ENCODE data around the gene PLCH1.

The PLCH1 gene

DNA sequence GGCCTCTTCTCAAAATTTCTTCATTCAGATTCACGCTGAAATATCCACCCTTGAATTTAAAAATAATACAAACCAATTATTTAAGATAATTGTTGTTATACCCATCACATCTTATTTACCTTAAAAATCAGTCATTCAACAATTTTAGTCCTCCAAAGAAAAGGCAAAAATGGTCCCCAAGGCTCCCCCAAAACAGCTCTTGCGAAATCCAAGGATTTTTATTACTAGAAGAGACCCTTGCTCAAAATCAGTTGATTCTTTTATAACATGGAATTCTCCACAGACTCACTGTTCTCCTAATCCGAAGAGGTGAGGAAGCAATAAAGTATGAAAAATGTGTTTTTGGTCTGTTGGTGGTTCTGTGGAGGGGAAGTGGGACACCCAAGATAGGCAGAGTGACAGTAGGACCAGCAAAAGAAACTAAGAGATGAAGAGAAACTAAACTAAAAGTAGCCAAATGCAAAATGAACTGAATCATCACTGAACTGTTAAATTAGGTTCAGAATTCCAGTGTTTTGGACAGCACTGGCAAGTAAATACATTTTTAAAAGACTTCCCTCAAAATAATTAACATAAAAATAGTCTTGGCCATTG is 19.1 kb upstream of the PLCH1 start:
- Histone ChIP-seq H3K36me3 (no peaks in the 10 kb centered on the region), H3K4me1 (no peaks in the 10 kb centered on the region), H3K4me3 (ENCODE audit: low read depth, low read length) (no peak overlapping the region), H3K9me3 (no peaks in the 10 kb centered on the region), H3K27me3 (no peaks in the 10 kb centered on the region)
- DNase-seq, result no peak
- TF ChIP-seq, protein P1, sequence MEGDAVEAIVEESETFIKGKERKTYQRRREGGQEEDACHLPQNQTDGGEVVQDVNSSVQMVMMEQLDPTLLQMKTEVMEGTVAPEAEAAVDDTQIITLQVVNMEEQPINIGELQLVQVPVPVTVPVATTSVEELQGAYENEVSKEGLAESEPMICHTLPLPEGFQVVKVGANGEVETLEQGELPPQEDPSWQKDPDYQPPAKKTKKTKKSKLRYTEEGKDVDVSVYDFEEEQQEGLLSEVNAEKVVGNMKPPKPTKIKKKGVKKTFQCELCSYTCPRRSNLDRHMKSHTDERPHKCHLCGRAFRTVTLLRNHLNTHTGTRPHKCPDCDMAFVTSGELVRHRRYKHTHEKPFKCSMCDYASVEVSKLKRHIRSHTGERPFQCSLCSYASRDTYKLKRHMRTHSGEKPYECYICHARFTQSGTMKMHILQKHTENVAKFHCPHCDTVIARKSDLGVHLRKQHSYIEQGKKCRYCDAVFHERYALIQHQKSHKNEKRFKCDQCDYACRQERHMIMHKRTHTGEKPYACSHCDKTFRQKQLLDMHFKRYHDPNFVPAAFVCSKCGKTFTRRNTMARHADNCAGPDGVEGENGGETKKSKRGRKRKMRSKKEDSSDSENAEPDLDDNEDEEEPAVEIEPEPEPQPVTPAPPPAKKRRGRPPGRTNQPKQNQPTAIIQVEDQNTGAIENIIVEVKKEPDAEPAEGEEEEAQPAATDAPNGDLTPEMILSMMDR (IDR thresholded peaks at IDR 0.05; ENCODE audit: low read depth, low read length), result no peak

DNA sequence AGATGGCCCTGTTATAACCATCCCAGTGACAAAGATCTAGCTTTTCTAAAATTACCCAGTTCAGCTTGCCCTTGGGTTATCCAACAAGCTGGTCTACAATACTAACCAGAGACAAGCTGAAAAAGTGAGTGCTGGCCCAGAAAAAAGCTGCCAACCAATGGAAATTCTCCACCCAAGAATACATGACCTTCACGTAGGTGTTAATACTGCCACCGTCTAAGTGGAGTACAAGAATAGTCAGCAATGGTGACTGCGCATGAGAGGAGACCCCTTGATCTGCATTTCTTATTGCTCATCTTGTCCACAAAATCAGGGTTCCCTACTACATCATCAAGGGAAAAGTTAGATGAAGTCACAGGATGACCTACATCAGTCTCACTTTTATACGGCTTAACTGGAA is 15.8 kb upstream of the PLCH1 start:
- H3K9me3 ChIP-seq, result no peaks in the 10 kb centered on the region
- no peaks in the 10 kb centered on the region for H3K27me3 ChIP-seq
- no peak for DNase-seq
- no peaks in the 10 kb centered on the region for H3K36me3 ChIP-seq
- TF ChIP-seq, protein P1 (IDR thresholded peaks at IDR 0.05; ENCODE audit: low read depth, low read length), result no peak
- H3K4me3 ChIP-seq (ENCODE audit: low read depth, low read length), result no peak overlapping the region
- H3K4me1 ChIP-seq, result no peaks in the 10 kb centered on the region

DNA sequence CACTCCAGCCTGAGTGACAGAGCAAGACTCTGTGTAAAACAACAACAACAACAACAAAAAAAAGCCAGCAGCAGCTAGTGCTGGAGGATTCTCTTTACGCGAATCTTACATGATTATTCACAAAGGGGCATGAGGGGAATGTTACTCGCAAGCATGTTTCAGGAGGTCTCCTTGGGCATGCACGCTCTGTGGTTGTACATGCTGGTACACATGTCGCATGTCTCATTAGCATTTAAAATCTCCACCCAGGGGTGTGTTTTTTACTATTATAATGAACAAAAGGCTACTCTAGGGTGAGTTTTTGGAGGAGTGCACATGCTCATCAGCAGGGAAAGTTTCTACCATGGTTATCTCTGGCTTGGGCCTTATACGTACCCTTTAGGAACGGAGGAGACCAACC is 12.7 kb upstream of the PLCH1 start:
- TF ChIP-seq, protein P1 (IDR thresholded peaks at IDR 0.05; ENCODE audit: low read depth, low read length), result no peak
- Histone ChIP-seq H3K9me3 (no peaks in the 10 kb centered on the region), H3K27me3 (no peaks in the 10 kb centered on the region), H3K4me3 (ENCODE audit: low read depth, low read length) (no peak overlapping the region), H3K36me3 (no peaks in the 10 kb centered on the region), H3K4me1 (no peaks in the 10 kb centered on the region)
- DNase-seq, result no peak

DNA sequence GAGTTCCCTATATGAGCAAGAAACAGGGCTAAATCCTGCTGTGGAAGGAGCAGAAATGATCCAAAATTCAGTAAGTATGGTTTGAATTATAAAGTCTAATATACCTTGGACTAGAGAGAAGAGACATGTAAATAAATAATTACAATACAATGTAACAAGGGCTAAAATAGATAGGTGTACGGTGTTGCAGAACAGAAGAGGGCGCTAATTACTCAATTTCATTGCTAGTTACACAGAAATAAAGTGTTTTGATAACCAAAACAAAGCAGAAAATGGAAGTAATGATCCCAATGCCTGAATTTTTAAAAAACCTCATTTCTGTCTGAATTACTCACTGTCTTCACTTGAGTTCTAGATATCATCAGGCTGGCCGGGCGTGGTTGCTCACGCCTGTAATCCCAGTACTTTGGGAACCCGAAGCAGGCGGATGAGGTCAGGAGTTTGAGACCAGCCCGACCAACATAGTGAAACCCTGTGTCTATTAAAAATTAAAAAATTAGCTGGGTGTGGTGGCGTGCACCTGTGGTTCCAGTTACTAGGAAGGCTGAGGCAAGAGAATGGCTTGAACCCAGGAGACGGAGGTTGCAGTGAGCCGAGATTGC is 8.3 kb upstream of the PLCH1 start:
- DNase-seq, result no peak
- Histone ChIP-seq H3K9me3 (no peaks in the 10 kb centered on the region), H3K27me3 (peaks cover 4% of the 10 kb centered on the region; the same call in 1 of the 2 replicates), H3K4me1 (no peaks in the 10 kb centered on the region), H3K36me3 (no peaks in the 10 kb centered on the region), H3K4me3 (ENCODE audit: low read depth, low read length) (no peak overlapping the region)
- TF ChIP-seq, protein P1 (IDR thresholded peaks at IDR 0.05; ENCODE audit: low read depth, low read length), result peak; percentile 54

DNA sequence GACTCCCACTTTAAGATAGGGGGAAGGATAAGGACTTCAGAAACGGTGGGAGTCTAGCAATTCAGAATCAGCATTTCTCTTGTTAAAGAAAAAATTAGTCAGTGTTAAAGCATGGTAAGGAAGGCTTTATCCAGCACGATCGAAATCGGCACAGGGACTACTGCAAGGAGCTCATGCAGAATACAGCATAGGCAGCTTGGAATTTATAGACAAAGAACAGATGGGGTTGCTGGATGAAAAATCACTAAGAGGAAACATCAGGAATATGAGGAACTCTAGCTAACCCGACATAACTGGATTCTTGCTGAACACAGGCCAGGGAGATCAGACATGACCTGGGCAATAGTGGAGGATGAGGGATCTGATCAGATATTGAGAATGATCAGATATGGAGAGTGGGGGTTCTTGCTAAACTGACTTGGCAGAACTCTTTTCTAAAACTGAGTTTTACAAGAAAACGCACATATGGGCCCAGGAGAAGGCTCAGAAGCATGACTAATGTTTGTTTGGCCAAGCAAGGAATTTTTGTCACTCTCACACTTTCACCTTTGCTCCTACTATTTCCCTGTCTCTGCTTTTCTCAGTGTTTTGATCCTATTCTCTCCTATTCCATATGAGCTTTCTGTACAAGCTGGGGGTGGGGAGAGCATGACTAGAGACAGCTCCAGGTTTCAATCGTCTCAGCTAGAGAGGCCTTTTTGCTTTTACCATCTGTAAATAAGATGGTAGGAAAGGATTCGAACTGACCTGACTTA is 3.9 kb upstream of the PLCH1 start:
- Histone ChIP-seq H3K9me3 (no peaks in the 10 kb centered on the region), H3K27me3 (peaks cover 45% of the 10 kb centered on the region), H3K4me1 (no peaks in the 10 kb centered on the region), H3K36me3 (no peaks in the 10 kb centered on the region), H3K4me3 (ENCODE audit: low read depth, low read length) (no peak overlapping the region)
- no peak for DNase-seq
- TF ChIP-seq, protein P1 (IDR thresholded peaks at IDR 0.05; ENCODE audit: low read depth, low read length), result no peak

DNA sequence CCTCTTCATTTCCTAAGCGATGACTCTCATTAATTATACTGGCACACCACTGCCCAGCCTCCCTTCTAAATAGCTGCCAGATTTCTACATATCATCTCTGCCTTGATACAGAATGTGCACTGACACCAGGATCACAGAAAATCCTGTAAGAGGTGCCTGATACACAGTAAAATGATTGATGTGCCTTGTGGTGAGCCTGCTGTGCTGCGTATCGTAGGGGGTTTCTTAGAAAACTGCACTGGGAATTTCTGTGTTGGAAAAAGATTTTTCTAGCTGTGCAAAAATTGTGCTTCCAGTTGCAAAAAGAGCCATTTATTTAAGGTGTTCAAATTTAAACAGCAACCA is 3.0 kb upstream of the PLCH1 start:
- Histone ChIP-seq H3K9me3 (no peaks in the 10 kb centered on the region), H3K4me1 (no peaks in the 10 kb centered on the region), H3K36me3 (no peaks in the 10 kb centered on the region), H3K27me3 (peaks cover 54% of the 10 kb centered on the region), H3K4me3 (ENCODE audit: low read depth, low read length) (no peak overlapping the region)
- TF ChIP-seq, protein P1 (IDR thresholded peaks at IDR 0.05; ENCODE audit: low read depth, low read length), result no peak
- DNase-seq, result no peak

Data from BE2C (cell line).